ENCODE results near the gene KLK1.

DNA sequence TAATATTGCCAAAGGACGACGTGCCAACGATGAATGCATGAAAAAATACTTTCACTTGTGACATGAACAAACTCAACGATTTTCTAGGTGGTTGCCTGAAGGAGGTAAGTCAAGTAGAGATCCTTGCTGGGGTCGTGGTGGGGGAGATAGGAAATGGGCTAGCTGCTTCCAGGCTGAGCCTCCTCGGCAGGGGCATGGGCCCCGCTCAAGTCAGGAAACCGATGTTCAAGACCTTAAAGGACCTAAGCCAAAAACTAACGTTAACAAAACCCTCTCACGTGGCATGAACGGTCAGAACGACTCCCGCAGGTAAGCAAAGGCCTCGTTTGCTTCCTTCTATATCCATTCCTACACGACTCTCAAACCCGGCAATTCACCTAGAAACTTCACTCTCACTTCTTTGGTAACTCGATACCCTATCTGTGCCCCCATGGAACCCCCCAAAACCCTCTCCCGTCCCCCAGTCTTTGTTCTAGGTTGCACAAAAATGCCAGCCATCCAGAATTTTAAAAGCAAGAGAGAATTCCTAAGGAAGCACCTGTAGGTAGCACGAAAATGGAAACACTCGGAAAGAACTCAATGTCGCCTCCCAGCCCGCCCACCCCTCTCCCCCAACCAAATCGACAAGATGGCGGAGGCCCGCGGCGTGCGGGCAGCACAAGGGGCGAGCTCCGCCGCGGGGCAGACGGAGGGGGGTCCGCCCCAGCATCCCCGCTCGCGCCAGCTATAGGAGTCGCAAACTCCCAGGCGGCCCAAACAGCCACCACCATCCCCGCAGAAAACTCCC is 19.8 kb downstream of the KLK1 start:
- TF ChIP-seq, protein P1, sequence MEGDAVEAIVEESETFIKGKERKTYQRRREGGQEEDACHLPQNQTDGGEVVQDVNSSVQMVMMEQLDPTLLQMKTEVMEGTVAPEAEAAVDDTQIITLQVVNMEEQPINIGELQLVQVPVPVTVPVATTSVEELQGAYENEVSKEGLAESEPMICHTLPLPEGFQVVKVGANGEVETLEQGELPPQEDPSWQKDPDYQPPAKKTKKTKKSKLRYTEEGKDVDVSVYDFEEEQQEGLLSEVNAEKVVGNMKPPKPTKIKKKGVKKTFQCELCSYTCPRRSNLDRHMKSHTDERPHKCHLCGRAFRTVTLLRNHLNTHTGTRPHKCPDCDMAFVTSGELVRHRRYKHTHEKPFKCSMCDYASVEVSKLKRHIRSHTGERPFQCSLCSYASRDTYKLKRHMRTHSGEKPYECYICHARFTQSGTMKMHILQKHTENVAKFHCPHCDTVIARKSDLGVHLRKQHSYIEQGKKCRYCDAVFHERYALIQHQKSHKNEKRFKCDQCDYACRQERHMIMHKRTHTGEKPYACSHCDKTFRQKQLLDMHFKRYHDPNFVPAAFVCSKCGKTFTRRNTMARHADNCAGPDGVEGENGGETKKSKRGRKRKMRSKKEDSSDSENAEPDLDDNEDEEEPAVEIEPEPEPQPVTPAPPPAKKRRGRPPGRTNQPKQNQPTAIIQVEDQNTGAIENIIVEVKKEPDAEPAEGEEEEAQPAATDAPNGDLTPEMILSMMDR (IDR thresholded peaks at IDR 0.05) = no peak
- no peak for TF ChIP-seq POLR2A (IDR thresholded peaks at IDR 0.05)
